DOHH2 (cell line): ENCODE data around the gene ATP10B.

Source experiments
- H3F3A ChIP-seq: fragments of 200-600 bp; sonication (generic), shearing (Covaris generic); 2 replicates; pipeline ENCODE4 v1.6.0; 2016; ENCODE audit warnings: antibody characterized with exemption, mild to moderate bottlenecking; ENCODE audit not compliant: control insufficient read depth, insufficient read depth
- H3K27ac ChIP-seq: fragments of 200-600 bp; sonication (generic); 2 replicates; pipeline ENCODE4 v1.5.1; 2014; ENCODE audit warnings: low read depth, mild to moderate bottlenecking, low read length, moderate library complexity
- H3K27me3 ChIP-seq: fragments of 200-600 bp; sonication (generic); 2 replicates; pipeline ENCODE4 v1.6.1; 2014; ENCODE audit warnings: mild to moderate bottlenecking, low read length, mixed read lengths; ENCODE audit not compliant: control insufficient read depth
- H3K36me3 ChIP-seq: fragments of 200-600 bp; sonication (generic); 2 replicates; pipeline ENCODE4 v1.6.1; 2014; ENCODE audit warnings: mild to moderate bottlenecking, low read length, moderate library complexity, mixed read lengths; ENCODE audit not compliant: control insufficient read depth
- H3K4me1 ChIP-seq: fragments of 200-600 bp; sonication (generic); 2 replicates; pipeline ENCODE4 v1.6.1; 2014; ENCODE audit warnings: mild to moderate bottlenecking, low read length, mixed read lengths; ENCODE audit not compliant: control insufficient read depth
- H3K4me2 ChIP-seq: fragments of 200-600 bp; sonication (generic); 2 replicates; pipeline ENCODE4 v1.6.0; 2014; ENCODE audit warnings: mild to moderate bottlenecking, low read length, moderate library complexity
- H3K4me3 ChIP-seq: fragments of 200-600 bp; sonication (generic); 2 replicates; pipeline ENCODE4 v1.5.1; 2014; ENCODE audit warnings: mild to moderate bottlenecking, low read length, mixed read lengths
- H3K79me2 ChIP-seq: fragments of 200-600 bp; sonication (generic); 2 replicates; pipeline ENCODE4 v1.6.1; 2014; ENCODE audit warnings: mild to moderate bottlenecking, low read length, mixed read lengths; ENCODE audit not compliant: control insufficient read depth
- H3K9me2 ChIP-seq: fragments of 200-600 bp; sonication (generic); replicated peaks from 2 replicates; pipeline ENCODE4 v1.6.1; 2014; ENCODE audit warnings: mild to moderate bottlenecking, low read length, mixed read lengths; ENCODE audit not compliant: control insufficient read depth
- H3K9me3 ChIP-seq: fragments of 200-600 bp; sonication (generic); 2 replicates; pipeline ENCODE4 v1.6.1; 2014; ENCODE audit warnings: antibody characterized with exemption, low read length, mixed read lengths; ENCODE audit not compliant: control insufficient read depth, insufficient read depth
- H4K20me1 ChIP-seq: fragments of 200-600 bp; sonication (generic); 2 replicates; pipeline ENCODE4 v1.6.0; 2014; ENCODE audit warnings: low read depth, mild to moderate bottlenecking, antibody characterized with exemption, low read length, moderate library complexity; ENCODE audit not compliant: control insufficient read depth, insufficient read depth
- CTCF ChIP-seq: fragments of 200-600 bp; sonication (generic); IDR thresholded peaks from one replicate; pipeline ENCODE4 v1.5.1; 2014; ENCODE audit warnings: antibody characterized with exemption, mild to moderate bottlenecking, low read depth, low read length; ENCODE audit not compliant: poor library complexity, severe bottlenecking
- EZH2phosphoT487 ChIP-seq: fragments of 200-600 bp; sonication (generic); IDR thresholded peaks from 2 replicates; pipeline ENCODE4 v1.6.1; 2017; ENCODE audit warnings: borderline replicate concordance, mild to moderate bottlenecking, antibody characterized with exemption, low read length, moderate library complexity, mixed read lengths

The ATP10B gene

GRCh38 chr5:160627921-160628618, 223.9 kb downstream of the ATP10B start:
- Histone ChIP-seq H3K4me2 (no peak overlapping the region), H3K9me2 (no peaks in the 10 kb centered on the region), H3K4me1 (no peaks in the 10 kb centered on the region), H3F3A (no peaks in the 10 kb centered on the region), H3K4me3 (no peak overlapping the region), H3K79me2 (no peaks in the 10 kb centered on the region), H3K27ac (no peak overlapping the region), H4K20me1 (no peaks in the 10 kb centered on the region), H3K9me3 (no peaks in the 10 kb centered on the region), H3K27me3 (peaks cover 9% of the 10 kb centered on the region; the same call in 1 of the 2 replicates), H3K36me3 (no peaks in the 10 kb centered on the region)
- no peak for TF ChIP-seq EZH2phosphoT487
- TF ChIP-seq CTCF, result no peak

GRCh38 chr5:160626322-160626721, 225.7 kb downstream of the ATP10B start:
- H3F3A ChIP-seq, result no peaks in the 10 kb centered on the region
- no peaks in the 10 kb centered on the region for H4K20me1 ChIP-seq
- H3K4me1 ChIP-seq, result no peaks in the 10 kb centered on the region
- peaks cover 9% of the 10 kb centered on the region; the same call in 1 of the 2 replicates for H3K27me3 ChIP-seq
- no peaks in the 10 kb centered on the region for H3K36me3 ChIP-seq
- no peaks in the 10 kb centered on the region for H3K9me2 ChIP-seq
- H3K27ac ChIP-seq, result no peak overlapping the region
- H3K9me3 ChIP-seq, result no peaks in the 10 kb centered on the region
- no peak overlapping the region for H3K4me2 ChIP-seq
- H3K4me3 ChIP-seq, result no peak overlapping the region
- no peak for TF ChIP-seq CTCF
- no peaks in the 10 kb centered on the region for H3K79me2 ChIP-seq

GRCh38 chr5:160621526-160621925, 230.5 kb downstream of the ATP10B start:
- no peak overlapping the region for H3K4me2 ChIP-seq

More at GRCh38 chr5:160621526-160621925, 230.5 kb downstream of the ATP10B start:
- Histone ChIP-seq H3K27ac (no peak overlapping the region), H4K20me1 (no peaks in the 10 kb centered on the region), H3F3A (no peaks in the 10 kb centered on the region), H3K9me2 (no peaks in the 10 kb centered on the region), H3K9me3 (no peaks in the 10 kb centered on the region), H3K4me3 (no peak overlapping the region), H3K36me3 (no peaks in the 10 kb centered on the region), H3K27me3 (0 out of 2 replicates have a peak, but pooled peaks cover 3% of the 10 kb centered on the region), H3K4me1 (no peaks in the 10 kb centered on the region), H3K79me2 (no peaks in the 10 kb centered on the region)
- no peak for TF ChIP-seq CTCF
- TF ChIP-seq EZH2phosphoT487, result no peak
